ENCODE data around the gene SLC22A2. TPM values are rescaled to one million over a fixed set of nuclear protein-coding genes. Genes with fewer than 3 reads are reported as not detected.

The SLC22A2 gene
- total RNA-seq, 1 donor from 2014 or later = not detected

GRCh38 chr6:160172704-160173103 lies 85.9 kb downstream of the SLC22A2 start:
- ATAC-seq = no peak
- DNase-seq (ENCODE audit: low spot score) = no peak

DNA sequence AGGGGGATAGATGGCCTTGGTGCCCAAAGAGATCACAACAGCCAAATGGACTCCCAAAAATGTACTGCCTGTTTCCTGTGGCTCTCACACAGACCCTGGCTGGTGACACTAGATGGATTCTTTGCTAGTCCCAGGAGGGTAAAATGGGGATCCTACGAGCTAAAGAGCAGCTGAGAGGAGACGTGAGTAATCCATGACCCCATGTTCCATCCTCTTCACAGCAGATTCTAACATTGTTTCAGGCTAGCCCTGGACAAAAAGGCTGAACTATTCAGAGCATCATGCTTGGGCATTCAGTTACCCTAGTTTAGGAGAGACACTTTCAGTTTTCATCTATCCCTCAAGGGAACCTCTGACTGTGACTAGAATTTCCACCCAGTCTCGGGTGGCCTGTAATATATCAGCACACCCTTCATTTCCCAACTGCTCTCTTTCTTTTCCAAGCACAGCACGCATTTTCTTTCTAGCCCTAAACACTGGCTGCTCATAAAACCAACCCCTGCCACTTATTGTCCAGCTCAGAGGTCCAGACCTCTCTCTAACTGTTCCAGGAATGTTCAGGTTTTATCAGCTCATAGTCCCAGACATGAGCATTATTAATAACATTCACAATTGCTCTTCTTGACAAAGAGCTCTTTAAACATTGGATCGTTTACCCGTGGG lies 88.5 kb downstream of the SLC22A2 start:
- ATAC-seq = no peak
- no peak for DNase-seq (ENCODE audit: low spot score)

- no peak for ATAC-seq
- no peak for DNase-seq (ENCODE audit: low spot score)
Observed at GRCh38 chr6:160167604-160168399, 90.8 kb downstream of the SLC22A2 start.

Other genes starting within 250 kb of the SLC22A2 start
- gene SLC22A1, start 137.0 kb downstream of the SLC22A2 start, total RNA-seq = 1,378 TPM
- 34.5 TPM for gene SLC22A3, start 89.6 kb upstream of the SLC22A2 start, total RNA-seq

Data from left lobe of liver (tissue), 2 donors.